Gastroesophageal sphincter (tissue), 4 donors: ENCODE data around the gene ATG2A. TPM values are rescaled to one million over a fixed set of nuclear protein-coding genes. Genes with fewer than 3 reads are reported as not detected.

ENCODE experiments used
- ATAC-seq: fragments of 150-250 bp; one replicate; pipeline ENCODE4 v1.9.1; 2016; ENCODE audit warnings: mild to moderate bottlenecking, moderate library complexity
- H3K27ac ChIP-seq, 4 donors: fragments of 200-600 bp; sonication (generic) in 3 of 4; 1 replicate in 3 of 4; 2 replicates in 1 of 4; pipeline ENCODE4 v1.5.1; 2016 to 2019
- H3K27me3 ChIP-seq: fragments of 200-600 bp; sonication (generic); one replicate; pipeline ENCODE4 v1.5.1; 2019
- H3K36me3 ChIP-seq, 2 donors: fragments of 200-600 bp; sonication (generic); one replicate each; pipeline ENCODE4 v1.5.1; 2019; ENCODE audit warnings: control low read depth in 1 of 2
- H3K4me1 ChIP-seq, 3 donors: fragments of 200-600 bp; sonication (generic); 1 replicate in 2 of 3; 2 replicates in 1 of 3; pipeline ENCODE4 v1.5.1; 2016 to 2019; ENCODE audit warnings: control low read depth in 2 of 3
- H3K4me3 ChIP-seq, 2 donors: fragments of 200-600 bp; sonication (generic); one replicate each; pipeline ENCODE4 v1.5.1; 2019; ENCODE audit warnings: mild to moderate bottlenecking in 1 of 2, moderate library complexity in 1 of 2
- H3K9me3 ChIP-seq, 3 donors: fragments of 200-600 bp; sonication (generic); one replicate each; pipeline ENCODE4 v1.5.1; 2017 to 2019; ENCODE audit warnings: control low read depth in 2 of 3
- EP300 ChIP-seq: sonication (generic); formaldehyde crosslinking; IDR thresholded peaks from one replicate; pipeline ENCODE4 v1.6.1; 2017; ENCODE audit warnings: antibody characterized with exemption, mild to moderate bottlenecking
- POLR2A ChIP-seq, 2 donors: fragments of 450-650 bp; IDR thresholded peaks; one replicate each; pipeline ENCODE4 v1.6.1; 2017; ENCODE audit warnings: antibody characterized with exemption in 2 of 2, mild to moderate bottlenecking in 2 of 2, moderate library complexity in 1 of 2
- POLR2AphosphoS5 ChIP-seq: sonication (generic); formaldehyde crosslinking; IDR thresholded peaks from one replicate; pipeline ENCODE4 v1.6.1; 2017; ENCODE audit warnings: antibody characterized with exemption
- WGBS, 2 donors: methylation state at CpG; one replicate each; pipeline ENCODE4 v1.1.5; 2018; ENCODE audit warnings: low coverage in 1 of 2; 5-methylcytosine and 5-hydroxymethylcytosine counted together
- total RNA-seq, 4 donors: library from RNA; depleted of rRNA; stranded (reverse); fragments of >200 nt; gene quantifications; one replicate each; pipeline ENCODE4 v1.1.0, GENCODE V29; 2016
- TF ChIP-seq, protein P1 (sequence below), 4 experiments: fragments of 200-600 bp in 2 of 4; fragments of 450-650 bp in 2 of 4; sonication (generic) in 1 of 4; IDR thresholded peaks; one replicate each; pipeline ENCODE4 v1.5.1; 2017 to 2019; ENCODE audit warnings: antibody characterized with exemption in 4 of 4, mild to moderate bottlenecking in 2 of 4, moderate library complexity in 2 of 4

ATG2A gene
- total RNA-seq, 4 donors from 2014 or later, result 18.8 to 27.2 (median 26.3) TPM

DNA sequence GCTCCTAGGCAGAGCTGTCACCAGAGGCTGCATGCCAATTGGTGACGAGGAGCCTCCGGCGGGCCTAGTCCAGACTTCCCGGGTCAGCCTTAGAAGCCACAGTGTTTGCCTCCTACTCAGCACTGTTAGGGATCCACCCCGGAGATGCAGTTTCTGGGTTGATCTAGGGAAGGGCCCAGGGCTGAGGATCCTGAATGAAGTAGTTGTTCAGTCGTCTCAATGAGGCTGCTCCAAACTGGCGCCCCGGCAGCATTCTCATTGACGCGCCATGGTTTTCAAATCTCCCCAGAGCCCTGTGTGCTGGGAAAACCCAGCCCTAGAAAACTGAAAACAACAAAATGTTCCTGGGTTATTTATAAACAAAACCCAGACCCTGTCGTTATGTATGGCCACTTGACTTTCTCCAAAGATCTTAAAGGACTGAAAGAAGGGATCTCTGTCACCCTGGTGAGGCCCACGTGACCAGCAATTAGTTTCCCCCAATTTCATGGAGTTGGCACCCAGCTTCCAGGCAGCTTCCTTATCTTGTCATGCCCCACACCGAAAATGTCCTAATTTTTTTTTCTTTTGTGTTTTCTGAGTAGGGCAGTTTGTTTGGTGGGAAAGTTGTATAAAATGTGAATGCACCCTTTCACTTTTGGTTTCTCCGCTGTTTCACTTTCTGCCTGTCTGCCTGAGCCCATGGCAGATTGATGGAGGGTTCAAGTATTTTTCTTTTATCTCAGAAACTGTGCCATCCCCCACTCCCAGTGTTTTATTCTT, 36.6 kb downstream of the ATG2A start:
- 57 to 61% methylated on average over 4 to 8 of the region's 14 CpGs for WGBS, 2 donors
- Histone ChIP-seq H3K4me1 (peaks cover 0 to 46% (median 22%) of the 10 kb centered on the region in 3 donors), H3K4me3 (no peak overlapping the region), H3K27me3 (no peaks in the 10 kb centered on the region), H3K36me3 (no peaks in the 10 kb centered on the region), H3K27ac (peak overlapping the region in 3 of 4 donors; percentile 14 to 97 (median 97)), H3K9me3 (no peaks in the 10 kb centered on the region)
- no peak for TF ChIP-seq POLR2A (IDR thresholded peaks at IDR 0.05)
- ATAC-seq, result no peak

DNA sequence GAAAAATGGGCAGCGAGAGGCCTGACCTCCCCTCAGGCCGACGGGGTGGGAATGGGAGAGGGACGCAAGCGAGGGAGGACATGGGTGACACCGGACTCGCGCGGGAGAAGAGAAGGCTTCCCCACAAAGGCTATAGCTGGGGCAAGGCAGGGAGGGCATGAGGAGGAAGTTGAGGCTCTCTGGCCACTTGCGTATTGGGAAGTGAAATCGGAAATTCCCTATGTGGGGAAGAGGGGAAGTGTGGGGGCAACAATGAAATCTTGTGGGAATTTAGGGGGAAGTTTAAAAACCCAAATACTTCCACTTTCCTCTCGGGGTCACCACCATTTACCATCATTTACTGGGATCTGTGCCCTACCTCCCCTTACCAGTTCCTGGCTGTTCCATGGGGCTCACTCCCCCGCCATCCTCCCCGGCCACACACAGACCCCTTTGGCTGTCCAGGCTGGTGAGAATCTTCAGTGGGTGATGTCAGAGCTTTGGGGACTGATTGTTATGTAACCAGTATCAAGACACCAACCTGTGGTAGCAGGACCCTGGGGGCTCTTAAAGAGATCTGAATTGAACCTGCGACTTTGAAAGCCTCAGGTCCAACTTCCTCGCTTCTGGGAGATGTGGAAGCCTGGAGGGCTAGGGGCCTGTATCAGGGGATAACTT, 37.6 kb downstream of the ATG2A start:
- TF ChIP-seq, protein P1, sequence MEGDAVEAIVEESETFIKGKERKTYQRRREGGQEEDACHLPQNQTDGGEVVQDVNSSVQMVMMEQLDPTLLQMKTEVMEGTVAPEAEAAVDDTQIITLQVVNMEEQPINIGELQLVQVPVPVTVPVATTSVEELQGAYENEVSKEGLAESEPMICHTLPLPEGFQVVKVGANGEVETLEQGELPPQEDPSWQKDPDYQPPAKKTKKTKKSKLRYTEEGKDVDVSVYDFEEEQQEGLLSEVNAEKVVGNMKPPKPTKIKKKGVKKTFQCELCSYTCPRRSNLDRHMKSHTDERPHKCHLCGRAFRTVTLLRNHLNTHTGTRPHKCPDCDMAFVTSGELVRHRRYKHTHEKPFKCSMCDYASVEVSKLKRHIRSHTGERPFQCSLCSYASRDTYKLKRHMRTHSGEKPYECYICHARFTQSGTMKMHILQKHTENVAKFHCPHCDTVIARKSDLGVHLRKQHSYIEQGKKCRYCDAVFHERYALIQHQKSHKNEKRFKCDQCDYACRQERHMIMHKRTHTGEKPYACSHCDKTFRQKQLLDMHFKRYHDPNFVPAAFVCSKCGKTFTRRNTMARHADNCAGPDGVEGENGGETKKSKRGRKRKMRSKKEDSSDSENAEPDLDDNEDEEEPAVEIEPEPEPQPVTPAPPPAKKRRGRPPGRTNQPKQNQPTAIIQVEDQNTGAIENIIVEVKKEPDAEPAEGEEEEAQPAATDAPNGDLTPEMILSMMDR (IDR thresholded peaks at IDR 0.05), result no peak
- TF ChIP-seq EP300 (no peak), POLR2AphosphoS5 (no peak), POLR2A (IDR thresholded peaks at IDR 0.05) (no peak)
- WGBS, 2 donors, result 3 to 22% methylated on average over 10 to 16 of the region's 16 CpGs
- H3K27me3 ChIP-seq, result no peaks in the 10 kb centered on the region
- H3K9me3 ChIP-seq, result no peaks in the 10 kb centered on the region
- peaks cover 0 to 57% (median 30%) of the 10 kb centered on the region in 3 donors for H3K4me1 ChIP-seq
- no peak for ATAC-seq
- peak overlapping the region; percentile 36 to 92 for H3K4me3 ChIP-seq
- H3K36me3 ChIP-seq, result peaks cover 0 to 2% of the 10 kb centered on the region in 2 donors
- peak overlapping the region; percentile 73 to 97 (median 97) for H3K27ac ChIP-seq

DNA sequence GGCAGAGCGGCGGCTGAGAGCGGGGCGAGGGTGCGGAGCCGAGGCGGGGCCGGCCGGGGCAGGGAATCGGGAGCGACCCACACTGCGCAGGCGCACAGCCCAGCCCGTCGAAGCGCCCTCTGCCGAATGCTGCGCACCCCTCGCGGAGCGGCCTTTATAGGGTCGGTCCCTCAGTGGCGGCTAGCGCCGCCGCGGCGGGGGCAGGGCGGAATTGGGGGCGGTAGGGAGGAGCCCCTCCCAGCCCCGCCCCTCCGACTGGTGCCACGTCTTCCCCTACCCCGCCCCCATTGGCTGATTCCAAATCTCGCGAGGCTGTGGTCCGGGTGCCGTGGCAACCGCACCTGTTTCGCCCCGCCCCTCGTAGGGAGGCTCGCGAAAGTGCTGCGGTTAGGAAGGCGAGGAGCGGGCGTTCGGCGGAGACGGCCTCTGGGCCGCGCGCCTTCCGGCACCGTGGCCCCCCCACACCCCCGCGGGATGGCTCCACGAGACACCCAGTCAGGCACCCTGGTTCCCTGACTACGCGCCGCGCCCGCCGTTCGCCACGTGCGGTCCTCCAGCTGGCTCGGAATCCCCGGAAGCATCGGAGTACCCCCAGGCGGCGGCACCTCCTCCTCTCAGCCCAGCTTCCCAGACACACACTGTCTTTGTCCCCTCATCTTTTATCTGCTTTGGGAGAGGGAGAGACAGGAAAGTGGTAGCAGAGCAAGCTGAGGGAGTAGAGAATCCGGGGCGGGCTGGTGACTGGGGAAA, 38.3 kb downstream of the ATG2A start, which contains the start of gene EHD1:
Gene EHD1, minus strand, starts transcription at position 128 of the 750 bp plus-strand sequence. CDS start 157 bp downstream, outside the sequence.
- Histone ChIP-seq H3K27ac (peak within 1 kb of the TSS; percentile 73 to 97 (median 97)), H3K27me3 (no peaks in the 10 kb centered on the region), H3K9me3 (no peaks in the 10 kb centered on the region), H3K4me1 (peaks cover 0 to 64% (median 30%) of the 10 kb centered on the region in 3 donors), H3K4me3 (peak within 1 kb of the TSS; percentile 74 to 92), H3K36me3 (peaks cover 0 to 7% of the 10 kb centered on the region in 2 donors)
- ATAC-seq, result peak; percentile 91
- 0 to 1% methylated on average over 2 to 14 of the region's 75 CpGs for WGBS, 2 donors
- TF ChIP-seq, protein P1 (IDR thresholded peaks at IDR 0.05), result peak in 3 of 4 experiments; percentile 59 to 64 (median 60)
- TF ChIP-seq POLR2AphosphoS5 (peak; percentile 99), EP300 (no peak), POLR2A (IDR thresholded peaks at IDR 0.05) (peak; percentile 99)

DNA sequence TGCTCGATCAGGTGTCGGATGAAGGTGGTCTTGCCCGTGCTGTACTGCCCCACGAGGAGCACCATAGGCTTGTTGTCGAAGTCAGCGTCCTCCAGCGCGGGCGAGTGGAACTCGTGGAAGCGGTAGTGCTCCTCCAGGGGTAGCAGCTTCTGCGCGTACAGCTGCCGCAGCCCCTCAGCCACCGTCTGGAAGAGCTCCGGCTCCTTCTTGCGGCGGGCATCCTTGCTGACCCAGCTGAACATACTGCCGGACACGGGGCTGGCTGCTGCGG, 38.9 kb downstream of the ATG2A start:
- H3K36me3 ChIP-seq, result peaks cover 0 to 12% of the 10 kb centered on the region in 2 donors
- no CpG with 5 or more reads among the region's 21 CpGs for WGBS, 2 donors
- no peaks in the 10 kb centered on the region for H3K27me3 ChIP-seq
- H3K9me3 ChIP-seq, result no peaks in the 10 kb centered on the region
- peak; percentile 32 for ATAC-seq
- peaks cover 0 to 69% (median 35%) of the 10 kb centered on the region in 3 donors for H3K4me1 ChIP-seq
- H3K27ac ChIP-seq, result peak overlapping the region; percentile 48 to 97 (median 97)
- TF ChIP-seq, protein P1 (IDR thresholded peaks at IDR 0.05), result no peak
- no peak for TF ChIP-seq POLR2A (IDR thresholded peaks at IDR 0.05)
- TF ChIP-seq POLR2AphosphoS5, result no peak
- TF ChIP-seq EP300, result no peak
- H3K4me3 ChIP-seq, result peak overlapping the region; percentile 74 to 92
